Bronchial epithelial cell (primary cell): ENCODE measurements around the gene ATP2A2. TPM values are rescaled to one million over a fixed set of nuclear protein-coding genes. Genes with fewer than 3 reads are reported as not detected.

Experiments used
- DNase-seq: peaks from one replicate; pipeline ENCODE4 v3.0.0-alpha.2; 2010; ENCODE audit warnings: low read depth
- FAIRE-seq: peaks from 2 replicates; lab custom pipeline; 2011; peaks lifted over from hg19 to GRCh38; lab: Jason Lieb, UNC
- H3K27me3 ChIP-seq: 2 replicates; pipeline ENCODE4 v1.5.1; 2011; ENCODE audit warnings: low read length; ENCODE audit not compliant: control insufficient read depth, insufficient read depth
- H3K36me3 ChIP-seq: 2 replicates; pipeline ENCODE4 v1.5.1; 2011; ENCODE audit warnings: low read length; ENCODE audit not compliant: control insufficient read depth, insufficient read depth
- H3K4me3 ChIP-seq: 2 replicates; pipeline ENCODE4 v1.5.1; 2011; ENCODE audit warnings: mild to moderate bottlenecking, low read depth, low read length, control low read depth
- CTCF ChIP-seq: IDR thresholded peaks from 2 replicates; pipeline ENCODE4 v1.5.1; 2011; ENCODE audit warnings: mild to moderate bottlenecking, moderate library complexity, low read length, control low read depth, inconsistent platforms; ENCODE audit not compliant: insufficient read depth, severe bottlenecking
- total RNA-seq: library from RNA; depleted of rRNA; stranded (reverse); fragments of >200 nt; gene quantifications from 2 replicates; pipeline ENCODE4 v1.2.1, GENCODE V29; 2014

Gene ATP2A2
- total RNA-seq, 1 donor from 2014 or later = 125 TPM

- DNase-seq = no peak
- Histone ChIP-seq H3K4me3 (no peak overlapping the region), H3K27me3 (no peaks in the 10 kb centered on the region), H3K36me3 (peaks cover 26% of the 10 kb centered on the region)
- no peak for FAIRE-seq
- TF ChIP-seq CTCF = no peak
These were observed 70.1 kb downstream of the ATP2A2 start for GRCh38 chr12:110351119-110351518.

- no peak for TF ChIP-seq CTCF
- DNase-seq = no peak
- FAIRE-seq = no peak
These were observed 71.4 kb downstream of the ATP2A2 start for GRCh38 chr12:110352401-110352800.

GRCh38 chr12:110353211-110353965 is 72.3 kb downstream of the ATP2A2 start:
- FAIRE-seq = no peak
- H3K4me3 ChIP-seq = no peak overlapping the region

More at GRCh38 chr12:110352401-110352800, 71.4 kb downstream of the ATP2A2 start:
- Histone ChIP-seq H3K27me3 (no peaks in the 10 kb centered on the region), H3K4me3 (no peak overlapping the region), H3K36me3 (peaks cover 19% of the 10 kb centered on the region)

GRCh38 chr12:110354172-110354780 is 73.2 kb downstream of the ATP2A2 start:
- Histone ChIP-seq H3K27me3 (no peaks in the 10 kb centered on the region), H3K4me3 (no peak overlapping the region), H3K36me3 (peaks cover 4% of the 10 kb centered on the region)
- FAIRE-seq = no peak
- no peak for DNase-seq
- no peak for TF ChIP-seq CTCF

More at GRCh38 chr12:110353211-110353965, 72.3 kb downstream of the ATP2A2 start:
- TF ChIP-seq CTCF = no peak
- DNase-seq = no peak
- Histone ChIP-seq H3K27me3 (no peaks in the 10 kb centered on the region), H3K36me3 (peaks cover 9% of the 10 kb centered on the region)

- Histone ChIP-seq H3K27me3 (no peaks in the 10 kb centered on the region), H3K36me3 (no peaks in the 10 kb centered on the region), H3K4me3 (no peak overlapping the region)
- no peak for FAIRE-seq
- peak; percentile 50 for TF ChIP-seq CTCF
- peak; percentile 63 for DNase-seq
These were observed 74.0 kb downstream of the ATP2A2 start for GRCh38 chr12:110355073-110355472.
